Tibial nerve (tissue), 4 donors: Measurements from ENCODE around the gene PTPA.

Experiments
- EP300 ChIP-seq, 2 donors: sonication (generic); formaldehyde crosslinking; IDR thresholded peaks; one replicate each; pipeline ENCODE4 v1.6.1; 2017; ENCODE audit warnings: antibody characterized with exemption in 2 of 2, mild to moderate bottlenecking in 1 of 2
- POLR2A ChIP-seq, 2 donors: fragments of 450-650 bp; IDR thresholded peaks; one replicate each; pipeline ENCODE4 v1.6.1; 2017; ENCODE audit warnings: antibody characterized with exemption in 2 of 2, mild to moderate bottlenecking in 2 of 2, moderate library complexity in 2 of 2
- TF ChIP-seq, protein P1 (sequence below), 5 experiments: fragments of 200-600 bp in 3 of 5; fragments of 450-650 bp in 2 of 5; sonication (generic) in 3 of 5; IDR thresholded peaks; one replicate each; pipeline ENCODE4 v1.5.1; 2016 to 2019; ENCODE audit warnings: antibody characterized with exemption in 5 of 5, mild to moderate bottlenecking in 3 of 5, moderate library complexity in 2 of 5

GRCh38 chr9:129142138-129142935 is 31.1 kb downstream of the PTPA start:
- TF ChIP-seq, protein P1, sequence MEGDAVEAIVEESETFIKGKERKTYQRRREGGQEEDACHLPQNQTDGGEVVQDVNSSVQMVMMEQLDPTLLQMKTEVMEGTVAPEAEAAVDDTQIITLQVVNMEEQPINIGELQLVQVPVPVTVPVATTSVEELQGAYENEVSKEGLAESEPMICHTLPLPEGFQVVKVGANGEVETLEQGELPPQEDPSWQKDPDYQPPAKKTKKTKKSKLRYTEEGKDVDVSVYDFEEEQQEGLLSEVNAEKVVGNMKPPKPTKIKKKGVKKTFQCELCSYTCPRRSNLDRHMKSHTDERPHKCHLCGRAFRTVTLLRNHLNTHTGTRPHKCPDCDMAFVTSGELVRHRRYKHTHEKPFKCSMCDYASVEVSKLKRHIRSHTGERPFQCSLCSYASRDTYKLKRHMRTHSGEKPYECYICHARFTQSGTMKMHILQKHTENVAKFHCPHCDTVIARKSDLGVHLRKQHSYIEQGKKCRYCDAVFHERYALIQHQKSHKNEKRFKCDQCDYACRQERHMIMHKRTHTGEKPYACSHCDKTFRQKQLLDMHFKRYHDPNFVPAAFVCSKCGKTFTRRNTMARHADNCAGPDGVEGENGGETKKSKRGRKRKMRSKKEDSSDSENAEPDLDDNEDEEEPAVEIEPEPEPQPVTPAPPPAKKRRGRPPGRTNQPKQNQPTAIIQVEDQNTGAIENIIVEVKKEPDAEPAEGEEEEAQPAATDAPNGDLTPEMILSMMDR (IDR thresholded peaks at IDR 0.05), result no peak
- TF ChIP-seq POLR2A (IDR thresholded peaks at IDR 0.05), result no peak
- no peak for TF ChIP-seq EP300 (IDR thresholded peaks at IDR 0.05)
